Right lobe of liver (tissue), 6 donors: ENCODE data around the gene CLEC3A. TPM values are rescaled to one million over a fixed set of nuclear protein-coding genes. Genes with fewer than 3 reads are reported as not detected.

Experiments used
- ATAC-seq, 4 donors: fragments of 200-7000 bp; cut with Tn5 transposase; one replicate each; pipeline ENCODE4 v1.9.1; 2020; ENCODE audit warnings: mild to moderate bottlenecking in 4 of 4, moderate library complexity in 4 of 4
- DNase-seq, 3 donors: peaks; one replicate each; pipeline ENCODE4 v3.0.0-alpha.2; 2020
- H3K27ac ChIP-seq, 3 donors: fragments of 200-600 bp; one replicate each; pipeline ENCODE4 v1.8.0; 2022
- H3K27me3 ChIP-seq, 2 donors: fragments of 200-600 bp; one replicate each; pipeline ENCODE4 v1.8.0; 2022
- H3K36me3 ChIP-seq, 4 donors: fragments of 200-600 bp; sonication (generic) in 1 of 4; one replicate each; pipeline versions ENCODE4 v1.5.1 to v1.8.0; 2017 to 2022; ENCODE audit warnings: control low read depth in 1 of 4
- H3K4me1 ChIP-seq, 4 donors: fragments of 200-600 bp; sonication (generic) in 1 of 4; one replicate each; pipeline versions ENCODE4 v1.5.1 to v1.8.0; 2017 to 2022; ENCODE audit warnings: control low read depth in 1 of 4
- H3K4me3 ChIP-seq, 3 donors: fragments of 200-600 bp; one replicate each; pipeline ENCODE4 v1.8.0; 2022
- H3K9me3 ChIP-seq, 4 donors: fragments of 200-600 bp; sonication (generic) in 1 of 4; one replicate each; pipeline versions ENCODE4 v1.5.1 to v1.8.0; 2017 to 2022; ENCODE audit warnings: control low read depth in 1 of 4
- POLR2A ChIP-seq: fragments of 450-650 bp; IDR thresholded peaks from one replicate; pipeline ENCODE4 v1.6.1; 2017; ENCODE audit warnings: antibody characterized with exemption, mild to moderate bottlenecking
- WGBS: methylation state at CpG from one replicate; pipeline ENCODE4 v1.1.6; 2018; ENCODE audit warnings: low coverage, low lambda C conversion rate; ENCODE audit not compliant: insufficient coverage; ENCODE audit errors: missing lambda C conversion rate; 5-methylcytosine and 5-hydroxymethylcytosine counted together
- intact Hi-C, 2 donors: fragments of 100-400 bp; cut with DNase I; formaldehyde crosslinking; loops; one replicate each; pipeline versions ENCODE4 v1.11.2 to v1.14.1; 2022
- total RNA-seq, 6 experiments: library from RNA; depleted of rRNA in 2 of 6; stranded (reverse); fragments of >200 nt in 2 of 6; fragmentation: NEBNext Ultra II Directional in 3 of 6; extraction: Animal tissue kit (Norgen Biotek cat#: 25700) in 3 of 6; gene quantifications; one replicate each; pipeline versions ENCODE4 v1.1.0 to v1.2.4, GENCODE V29; 2016 to 2023
- TF ChIP-seq, protein P1 (sequence below), 4 donors: fragments of 200-600 bp in 3 of 4; fragments of 450-650 bp in 1 of 4; IDR thresholded peaks; one replicate each; pipeline versions ENCODE4 v1.5.1 to v1.8.0; 2016 to 2022; ENCODE audit warnings: antibody characterized with exemption in 4 of 4, mild to moderate bottlenecking in 2 of 4
- donor health status: DM: no; HTN: yes; CAD: no.
- donor health status: DM: no; HTN: no; CAD: no.
- donor health status: DM: no; HTN: no; CAD: no.
- donor health status: DM: no; HTN: yes; CAD: no.
- donor health status: DM: no; HTN: yes; CAD: no.

The CLEC3A gene
- total RNA-seq, 6 experiments from 2014 or later, result not detected

DNA sequence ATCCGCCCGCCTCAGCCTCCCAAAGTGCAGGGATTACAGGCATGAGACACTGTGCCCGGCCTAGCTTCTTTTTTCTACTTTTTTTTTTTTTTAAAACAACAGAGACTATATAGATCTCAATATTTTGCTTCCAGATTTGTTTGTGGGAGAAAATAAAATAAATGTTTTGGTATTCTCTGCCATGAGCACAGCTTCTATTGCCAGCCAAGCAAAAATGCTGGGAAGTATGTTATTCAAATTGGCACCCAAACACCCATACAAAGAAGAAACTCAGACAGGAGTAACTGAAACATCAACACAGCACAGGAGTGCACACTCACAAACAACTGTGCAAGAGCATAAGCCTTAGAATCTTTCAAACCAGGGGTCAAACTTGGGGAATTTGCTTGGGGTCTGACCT, 37.2 kb upstream of the CLEC3A start:
- intact Hi-C loops, result no loop called here
- WGBS, result no CpG with 5 or more reads among the region's 3 CpGs
- H3K27me3 ChIP-seq, result no peaks in the 10 kb centered on the region
- no peak overlapping the region for H3K4me3 ChIP-seq
- no peak for TF ChIP-seq POLR2A
- TF ChIP-seq, protein P1, sequence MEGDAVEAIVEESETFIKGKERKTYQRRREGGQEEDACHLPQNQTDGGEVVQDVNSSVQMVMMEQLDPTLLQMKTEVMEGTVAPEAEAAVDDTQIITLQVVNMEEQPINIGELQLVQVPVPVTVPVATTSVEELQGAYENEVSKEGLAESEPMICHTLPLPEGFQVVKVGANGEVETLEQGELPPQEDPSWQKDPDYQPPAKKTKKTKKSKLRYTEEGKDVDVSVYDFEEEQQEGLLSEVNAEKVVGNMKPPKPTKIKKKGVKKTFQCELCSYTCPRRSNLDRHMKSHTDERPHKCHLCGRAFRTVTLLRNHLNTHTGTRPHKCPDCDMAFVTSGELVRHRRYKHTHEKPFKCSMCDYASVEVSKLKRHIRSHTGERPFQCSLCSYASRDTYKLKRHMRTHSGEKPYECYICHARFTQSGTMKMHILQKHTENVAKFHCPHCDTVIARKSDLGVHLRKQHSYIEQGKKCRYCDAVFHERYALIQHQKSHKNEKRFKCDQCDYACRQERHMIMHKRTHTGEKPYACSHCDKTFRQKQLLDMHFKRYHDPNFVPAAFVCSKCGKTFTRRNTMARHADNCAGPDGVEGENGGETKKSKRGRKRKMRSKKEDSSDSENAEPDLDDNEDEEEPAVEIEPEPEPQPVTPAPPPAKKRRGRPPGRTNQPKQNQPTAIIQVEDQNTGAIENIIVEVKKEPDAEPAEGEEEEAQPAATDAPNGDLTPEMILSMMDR (IDR thresholded peaks at IDR 0.05), result no peak
- no peaks in the 10 kb centered on the region for H3K36me3 ChIP-seq
- no peak for ATAC-seq
- no peaks in the 10 kb centered on the region for H3K9me3 ChIP-seq
- no peak for DNase-seq
- H3K4me1 ChIP-seq, result no peaks in the 10 kb centered on the region
- H3K27ac ChIP-seq, result no peak overlapping the region

DNA sequence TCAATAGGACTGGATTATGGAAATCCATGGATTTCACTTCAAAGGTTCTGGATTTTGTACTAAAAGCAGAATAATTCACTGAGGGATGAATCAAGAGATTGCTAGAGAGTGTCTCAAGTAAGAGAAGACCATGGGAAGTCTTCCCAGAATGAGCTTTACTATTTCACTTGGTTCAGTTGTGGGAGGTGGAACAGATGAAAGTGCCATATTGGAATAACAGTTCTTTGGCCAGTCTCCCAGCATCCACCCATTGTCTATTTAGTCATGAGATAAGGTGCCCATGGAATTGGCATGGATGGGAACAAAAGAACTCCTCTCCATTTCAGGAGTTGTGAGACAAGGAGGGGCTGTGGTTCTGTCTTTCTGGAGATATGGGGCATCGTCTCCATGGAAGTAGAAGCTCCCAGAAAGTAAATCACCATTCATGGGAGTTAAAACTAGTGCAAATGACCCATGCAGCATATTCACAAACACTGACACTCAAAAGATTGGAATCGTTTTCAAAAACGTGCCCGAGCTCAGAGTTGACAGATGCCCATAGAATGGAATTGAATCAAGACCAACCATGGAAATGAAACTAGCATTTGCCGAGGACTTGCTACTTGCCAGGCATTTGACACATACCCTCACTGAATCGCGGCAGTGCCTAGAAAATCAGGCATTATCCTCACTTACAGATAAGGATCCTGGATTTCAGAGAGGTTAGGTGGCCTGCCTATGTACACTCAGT, 36.2 kb upstream of the CLEC3A start:
- WGBS, result 66% methylated on average over 4 of the region's 7 CpGs
- intact Hi-C loops, result no loop called here
- ATAC-seq, result no peak

DNA sequence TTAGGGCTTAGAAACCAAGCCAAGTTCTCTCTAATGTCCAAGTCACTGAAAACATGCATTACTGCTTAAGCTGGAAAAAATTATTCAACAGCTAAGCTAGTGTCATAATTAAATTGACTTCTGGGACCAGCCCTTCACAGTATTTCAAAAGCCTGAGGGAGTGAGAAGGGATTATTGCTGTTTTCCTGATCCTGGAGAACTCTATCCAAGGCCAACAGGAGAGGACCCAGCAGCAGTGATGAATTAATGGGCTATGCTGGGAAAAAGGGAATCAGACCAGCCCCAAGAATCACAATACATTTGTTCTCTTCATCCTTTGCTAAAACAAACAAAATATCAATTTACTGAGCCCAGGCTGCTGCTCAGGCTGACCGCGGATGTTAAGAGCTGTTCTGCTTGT, 34.5 kb upstream of the CLEC3A start:
- Histone ChIP-seq H3K36me3 (no peaks in the 10 kb centered on the region), H3K27me3 (no peaks in the 10 kb centered on the region), H3K4me1 (no peaks in the 10 kb centered on the region), H3K4me3 (no peak overlapping the region), H3K27ac (no peak overlapping the region), H3K9me3 (no peaks in the 10 kb centered on the region)
- DNase-seq, result no peak
- no peak for ATAC-seq
- intact Hi-C loops, result no loop called here
- WGBS, result 66% methylated on average over 2 of the region's 2 CpGs
- TF ChIP-seq, protein P1 (IDR thresholded peaks at IDR 0.05), result no peak

More for the DNA sequence above, 36.2 kb upstream of the CLEC3A start:
- no peaks in the 10 kb centered on the region for H3K27me3 ChIP-seq
- H3K4me3 ChIP-seq, result no peak overlapping the region
- TF ChIP-seq, protein P1 (IDR thresholded peaks at IDR 0.05), result no peak
- TF ChIP-seq POLR2A, result no peak
- H3K27ac ChIP-seq, result no peak overlapping the region
- DNase-seq, result no peak
- H3K9me3 ChIP-seq, result no peaks in the 10 kb centered on the region
- no peaks in the 10 kb centered on the region for H3K4me1 ChIP-seq
- H3K36me3 ChIP-seq, result no peaks in the 10 kb centered on the region

DNA sequence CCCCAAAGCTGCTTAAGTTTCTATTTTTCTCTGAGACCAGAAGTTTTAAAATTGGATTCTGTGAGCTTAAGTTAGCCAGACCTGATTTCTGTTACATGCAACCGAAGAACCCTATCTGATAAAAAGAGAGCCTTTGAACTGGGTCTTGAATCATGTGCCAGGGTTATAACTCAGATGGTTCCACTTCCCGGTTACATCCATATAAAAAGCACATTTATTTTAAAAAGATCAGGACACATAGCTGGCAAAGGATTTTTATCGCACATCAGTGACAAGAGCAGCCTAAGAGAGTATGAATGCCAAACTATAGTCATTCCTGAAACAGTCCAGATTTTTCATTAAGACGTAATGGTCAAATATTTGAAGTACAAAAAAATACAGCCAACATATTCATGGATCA, 32.5 kb upstream of the CLEC3A start:
- DNase-seq (no peak), ATAC-seq (no peak)
- H3K36me3 ChIP-seq, result no peaks in the 10 kb centered on the region
- WGBS, result 63% methylated on average over 4 of the region's 4 CpGs
- H3K4me1 ChIP-seq, result no peaks in the 10 kb centered on the region
- TF ChIP-seq, protein P1 (IDR thresholded peaks at IDR 0.05), result no peak
- H3K4me3 ChIP-seq, result no peak overlapping the region
- intact Hi-C loops, result no loop called here
- H3K9me3 ChIP-seq, result no peaks in the 10 kb centered on the region
- no peaks in the 10 kb centered on the region for H3K27me3 ChIP-seq
- H3K27ac ChIP-seq, result no peak overlapping the region
